ENCODE results near the gene LRRC73.
"Not testable (repeated sequence)": the region's sequence is repeated elsewhere in the genome, so short reads cannot be mapped to it uniquely, and the experiment has no call there.

Gene LRRC73

DNA sequence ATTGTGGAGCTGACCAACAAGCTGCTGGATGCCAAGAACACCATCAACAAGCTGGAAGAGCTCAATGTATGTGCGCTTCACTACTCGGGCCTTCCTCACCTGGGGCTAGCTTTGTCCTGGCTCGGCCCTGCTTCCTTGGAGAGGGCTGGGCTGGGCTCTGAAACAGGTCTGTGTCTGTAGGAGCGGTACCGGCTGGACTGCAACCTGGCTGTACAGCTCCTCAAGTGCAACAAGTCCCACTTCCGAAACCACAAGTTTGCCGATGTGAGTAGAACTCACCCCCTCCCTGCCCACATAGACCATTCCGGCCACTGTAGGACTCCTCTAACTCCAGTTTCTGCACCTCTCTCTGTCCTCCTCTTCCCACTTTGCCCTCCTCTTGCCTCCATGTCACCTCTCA lies 6.7 kb downstream of the LRRC73 start:
- DNase-seq (ENCODE audit: extremely low read depth, low read depth), result no peak
- no peak for TF ChIP-seq CTCF (IDR thresholded peaks at IDR 0.05; ENCODE audit: low read depth, low read length, missing control alignments)
- H3K4me3 ChIP-seq (replicated peaks; ENCODE audit: low read depth, low read length), result no peak overlapping the region

GRCh38 chr6:43502666-43503065 lies 7.5 kb downstream of the LRRC73 start:
- no peak for TF ChIP-seq CTCF (IDR thresholded peaks at IDR 0.05; ENCODE audit: low read depth, low read length, missing control alignments)
- DNase-seq (ENCODE audit: extremely low read depth, low read depth), result no peak
- H3K4me3 ChIP-seq (replicated peaks; ENCODE audit: low read depth, low read length), result no peak overlapping the region

- TF ChIP-seq CTCF (IDR thresholded peaks at IDR 0.05; ENCODE audit: low read depth, low read length, missing control alignments), result no peak
- DNase-seq (ENCODE audit: extremely low read depth, low read depth), result no peak
- no peak overlapping the region for H3K4me3 ChIP-seq (replicated peaks; ENCODE audit: low read depth, low read length)
Measured at GRCh38 chr6:43500921-43501320, 9.2 kb downstream of the LRRC73 start.

- DNase-seq (ENCODE audit: extremely low read depth, low read depth), result no peak
- no peak for TF ChIP-seq CTCF (IDR thresholded peaks at IDR 0.05; ENCODE audit: low read depth, low read length, missing control alignments)
- H3K4me3 ChIP-seq (replicated peaks; ENCODE audit: low read depth, low read length), result no peak overlapping the region
Measured at GRCh38 chr6:43499028-43499815, 10.9 kb downstream of the LRRC73 start.

GRCh38 chr6:43498291-43498690 lies 11.9 kb downstream of the LRRC73 start:
- DNase-seq (ENCODE audit: extremely low read depth, low read depth); H3K4me3 ChIP-seq (replicated peaks; ENCODE audit: low read depth, low read length): not testable (repeated sequence)

DNA sequence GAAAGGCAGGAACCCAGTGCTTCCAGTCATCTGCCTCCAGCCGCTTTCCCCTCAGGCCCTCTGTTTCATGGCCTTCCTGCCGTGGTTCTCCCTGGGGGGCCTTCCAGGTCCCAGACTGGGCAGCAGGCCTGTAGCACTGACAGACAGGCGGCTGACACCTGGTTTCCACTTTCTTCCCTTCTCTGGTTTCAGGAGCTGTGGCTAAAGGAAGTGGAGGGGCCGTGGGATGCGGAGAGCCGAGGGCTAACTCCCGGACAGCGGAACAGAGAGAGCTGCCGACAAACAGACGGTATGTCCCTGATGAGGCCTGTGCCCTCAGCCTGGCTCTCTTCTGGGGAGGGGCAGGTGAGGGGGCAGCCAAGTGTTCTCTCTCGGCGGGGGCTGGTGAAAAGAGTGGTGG lies 12.5 kb downstream of the LRRC73 start:
- no peak overlapping the region for H3K4me3 ChIP-seq (replicated peaks; ENCODE audit: low read depth, low read length)
- DNase-seq (ENCODE audit: extremely low read depth, low read depth), result no peak
- TF ChIP-seq CTCF (IDR thresholded peaks at IDR 0.05; ENCODE audit: low read depth, low read length, missing control alignments), result no peak

DNA sequence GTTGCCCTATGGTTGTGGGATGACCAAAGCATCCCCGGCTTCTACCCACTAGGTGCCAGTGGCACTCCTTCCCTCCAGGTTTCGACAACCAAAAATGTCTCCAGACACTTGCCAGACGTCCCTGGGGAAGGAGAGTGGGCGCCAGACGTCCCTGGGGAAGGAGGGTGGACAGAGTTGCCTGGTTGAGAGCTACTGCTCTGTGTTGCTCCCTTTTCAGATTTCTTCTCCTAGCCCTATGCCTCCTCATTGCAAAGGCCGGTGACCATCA lies 13.1 kb downstream of the LRRC73 start:
- no peak for DNase-seq (ENCODE audit: extremely low read depth, low read depth)
- no peak for TF ChIP-seq CTCF (IDR thresholded peaks at IDR 0.05; ENCODE audit: low read depth, low read length, missing control alignments)
- H3K4me3 ChIP-seq (replicated peaks; ENCODE audit: low read depth, low read length), result no peak overlapping the region
